HepG2 (cell line): ENCODE data around the gene RTP2. TPM values are rescaled to one million over a fixed set of nuclear protein-coding genes. Genes with fewer than 3 reads are reported as not detected.

Source experiments
- ATAC-seq: fragments of 200-7000 bp; cut with Tn5 transposase; 3 replicates; pipeline ENCODE4 v1.9.1; 2020; ENCODE audit warnings: mild to moderate bottlenecking, moderate library complexity
- BruUV-seq: library from RNA; stranded (reverse); fragments of 400-500 nt; replicated peaks from 2 replicates; lab custom pipeline; 2021; lab: Mats Ljungman, UMichigan
- CTCF ChIA-PET: fragments of 300-600 bp; formaldehyde crosslinking; extraction: SDS; loops from one replicate; lab custom pipeline; 2021; ENCODE audit warnings: low total read pairs, inconsistent platforms, low intra/inter-chr PET ratio; lab: Yijun Ruan, JAX
- POLR2A ChIA-PET: fragments of 350-600 bp; sonication (Branson Sonifier 250); formaldehyde crosslinking; loops from one replicate; lab custom pipeline; 2020; ENCODE audit warnings: antibody characterized with exemption, inconsistent platforms; lab: Yijun Ruan, JAX
- DNase-seq: peaks from one replicate; pipeline ENCODE4 v3.0.0-alpha.2; 2015; ENCODE audit warnings: low spot score
- FAIRE-seq: peaks from 3 replicates; lab custom pipeline; 2011; peaks lifted over from hg19 to GRCh38; lab: Jason Lieb, UNC
- H2AFZ ChIP-seq: one replicate; pipeline ENCODE4 v1.6.1; 2011; ENCODE audit warnings: low read length, inconsistent platforms
- H3K27ac ChIP-seq: fragments of 300-600 bp; 3 replicates; pipeline ENCODE4 v1.8.0; 2011; ENCODE audit warnings: mixed run types, mild to moderate bottlenecking, mixed read lengths, low read length, inconsistent platforms; ENCODE audit not compliant: insufficient read depth; ENCODE audit errors: extremely low read length
- H3K27me3 ChIP-seq, 2 experiments: fragments of 200-600 bp in 1 of 2; 2 replicates in 1 of 2; 3 replicates in 1 of 2; pipeline versions ENCODE4 v1.6.0 to v1.8.0; 2011; ENCODE audit warnings: low read length in 2 of 2, mild to moderate bottlenecking in 2 of 2, moderate library complexity in 2 of 2, inconsistent platforms in 1 of 2; ENCODE audit not compliant: insufficient read depth in 2 of 2, control insufficient read depth in 1 of 2
- H3K36me3 ChIP-seq, 2 experiments: fragments of 200-600 bp in 1 of 2; replicated peaks in 1 of 2; 2 replicates in 1 of 2; 3 replicates in 1 of 2; pipeline versions ENCODE4 v1.5.1 to v1.8.0; 2011; ENCODE audit warnings: low read length in 2 of 2, inconsistent platforms in 1 of 2; ENCODE audit not compliant: insufficient read depth in 2 of 2, control insufficient read depth in 1 of 2
- H3K4me1 ChIP-seq: 2 replicates; pipeline ENCODE4 v1.5.1; 2012; ENCODE audit warnings: low read length, inconsistent platforms; ENCODE audit not compliant: insufficient read depth
- H3K4me2 ChIP-seq: 2 replicates; pipeline ENCODE4 v1.6.0; 2011; ENCODE audit warnings: low read depth, low read length, inconsistent platforms
- H3K4me3 ChIP-seq, 3 experiments: fragments of 200-600 bp in 1 of 3; sonication (generic), shearing (Covaris generic) in 1 of 3; replicated peaks in 1 of 3; 2 replicates each; pipeline ENCODE4 v1.5.1; 2011 to 2016; ENCODE audit warnings: low read length in 3 of 3, inconsistent platforms in 2 of 3, low read depth in 2 of 3, mild to moderate bottlenecking in 2 of 3, control low read depth in 1 of 3, mixed read lengths in 1 of 3; ENCODE audit not compliant: insufficient read depth in 1 of 3
- H3K79me2 ChIP-seq: one replicate; pipeline ENCODE4 v1.6.1; 2011; ENCODE audit warnings: low read length, inconsistent platforms; ENCODE audit not compliant: insufficient read depth
- H3K9ac ChIP-seq: 2 replicates; pipeline ENCODE4 v1.6.0; 2011; ENCODE audit warnings: mild to moderate bottlenecking, low read depth, low read length, inconsistent platforms; ENCODE audit not compliant: insufficient read depth
- H3K9me3 ChIP-seq: 2 replicates; pipeline ENCODE4 v1.5.1; 2012; ENCODE audit warnings: mild to moderate bottlenecking, low read length
- H4K20me1 ChIP-seq: 2 replicates; pipeline ENCODE4 v1.6.0; 2011; ENCODE audit warnings: inconsistent platforms, mild to moderate bottlenecking, low read length, moderate library complexity; ENCODE audit not compliant: insufficient read depth
- AGO2 ChIP-seq: fragments of 200-400 bp; formaldehyde crosslinking; optimal IDR thresholded peaks from 2 replicates; pipeline ENCODE3; 2017; ENCODE audit warnings: mild to moderate bottlenecking, low read depth, low read length, moderate library complexity
- BCL6 ChIP-seq: IDR thresholded peaks from 2 replicates; pipeline ENCODE4 v1.6.1; 2016; ENCODE audit warnings: missing genetic modification reagents, missing compliant biosample characterization
- HDAC1 ChIP-seq: sonication (generic); formaldehyde crosslinking; IDR thresholded peaks from 2 replicates; pipeline ENCODE4 v1.5.1; 2020; ENCODE audit warnings: mild to moderate bottlenecking, missing genetic modification reagents
- HNRNPLL ChIP-seq: fragments of 200-400 bp; formaldehyde crosslinking; IDR thresholded peaks from 2 replicates; pipeline ENCODE4 v1.6.1; 2017; ENCODE audit warnings: mild to moderate bottlenecking, low read depth, low read length; ENCODE audit not compliant: poor library complexity, severe bottlenecking
- IRF2 ChIP-seq: IDR thresholded peaks from 2 replicates; pipeline ENCODE4 v1.6.1; 2018; ENCODE audit warnings: missing genetic modification reagents, missing compliant biosample characterization
- KDM2A ChIP-seq: sonication (generic); formaldehyde crosslinking; IDR thresholded peaks from 2 replicates; pipeline ENCODE4 v1.4.0; 2020; ENCODE audit warnings: low read depth, missing genetic modification reagents, borderline replicate concordance
- RBFOX2 ChIP-seq: fragments of 200-400 bp; formaldehyde crosslinking; IDR thresholded peaks from 2 replicates; pipeline ENCODE4 v1.6.1; 2017; ENCODE audit warnings: low read depth, mild to moderate bottlenecking, low read length
- ZNF282 ChIP-seq: fragments of 450-650 bp; IDR thresholded peaks from 2 replicates; pipeline ENCODE4 v1.6.1; 2018; ENCODE audit not compliant: partially characterized antibody
- ZNF83 ChIP-seq: sonication (generic); formaldehyde crosslinking; IDR thresholded peaks from 2 replicates; pipeline ENCODE4 v1.4.0; 2020; ENCODE audit warnings: missing genetic modification reagents, mild to moderate bottlenecking, borderline replicate concordance
- WGBS: methylation state at CpG from one replicate; pipeline ENCODE4 v1.1.6; 2017; ENCODE audit warnings: low lambda C conversion rate; 5-methylcytosine and 5-hydroxymethylcytosine counted together
- in situ Hi-C: cut with HindIII; loops from 2 replicates; pipeline ENCODE4 v1.10.0; 2017; ENCODE audit warnings: low pct_unique_long_range_greater_than_20kb; ENCODE audit not compliant: extremely low pct_ligation_motif_present
- intact Hi-C: fragments of 100-400 bp; cut with micrococcal nuclease; formaldehyde crosslinking; loops from one replicate; pipeline ENCODE4 v1.10.0; 2022; ENCODE audit not compliant: unreplicated experiment
- polyA plus RNA-seq, 8 experiments: library from polyadenylated mRNA; depleted of rRNA in 3 of 8; stranded (reverse) in 7 of 8; unstranded in 1 of 8; fragments of >200 nt; fragmentation: Illumina TruSeq in 4 of 8; extraction: Trizol in 4 of 8; gene quantifications; 2 replicates each; pipeline versions ENCODE4 v1.2.1 to v1.2.3, GENCODE V29; 2011 to 2016; ENCODE audit warnings: low read depth in 4 of 8, missing spikeins in 1 of 8, mixed read lengths in 1 of 8; ENCODE audit not compliant: insufficient read depth in 1 of 8
- total RNA-seq, 5 experiments: library from RNA; depleted of rRNA; stranded (reverse); fragments of >200 nt; fragmentation: Illumina TruSeq; extraction: Trizol; gene quantifications; 2 replicates each; pipeline ENCODE4 v1.2.3, GENCODE V29; 2016; ENCODE audit warnings: low read depth in 1 of 5
- TF ChIP-seq, protein P1 (sequence below): sonication (generic); formaldehyde crosslinking; IDR thresholded peaks from 2 replicates; pipeline ENCODE4 v1.8.1; 2023; ENCODE audit warnings: mild to moderate bottlenecking, moderate library complexity, missing genetic modification reagents

RTP2 gene
- total and polyA plus RNA-seq, 2 of the 13 experiments (the other 11 are each of a cell fraction or from before 2014, with no cell fraction given) = not detected

- TF ChIP-seq ZNF83 (CRISPR knock-in tag) (no peak), ZNF282 (no peak)
- TF ChIP-seq, all 625 proteins: peak for 4
These were observed 35.6 kb upstream of the RTP2 start (continued) for GRCh38 chr3:187738071-187738330.

DNA sequence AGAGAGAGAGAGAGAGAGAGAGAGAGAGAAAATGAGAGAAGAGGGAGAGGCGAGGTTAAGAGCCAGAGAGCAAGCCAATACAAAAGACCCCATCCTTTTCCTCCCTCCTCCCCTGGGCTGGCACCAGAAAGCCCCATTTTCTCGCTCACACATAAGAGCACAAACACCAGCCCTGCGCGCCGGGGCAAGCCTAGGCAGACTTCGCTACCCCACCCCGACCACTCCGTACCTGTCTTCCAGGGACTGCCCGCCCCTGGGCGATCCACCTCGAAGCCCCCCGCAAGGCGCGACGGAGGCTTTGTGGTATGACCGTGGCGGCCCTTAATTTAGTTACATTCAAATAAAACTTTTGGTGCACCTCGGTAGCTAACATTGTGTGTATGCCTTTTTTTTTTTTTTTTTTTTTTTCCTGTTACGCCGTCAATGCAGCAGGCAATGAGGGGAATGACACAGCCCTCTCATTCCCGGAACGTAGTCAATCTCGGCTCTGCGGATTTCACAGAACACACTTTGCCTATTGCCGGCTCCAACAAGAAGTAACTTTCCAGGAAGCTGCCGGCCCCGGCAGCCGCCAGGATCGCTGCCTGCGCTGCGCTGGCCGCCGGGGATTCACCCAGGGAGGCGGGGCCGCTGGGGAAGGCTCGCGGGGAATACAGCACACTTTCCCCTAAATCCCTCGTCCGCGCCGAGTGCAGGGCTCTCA lies 35.2 kb upstream of the RTP2 start:
- Histone ChIP-seq H2AFZ (no peak overlapping the region), H3K27me3 (no peaks in the 10 kb centered on the region), H3K9ac (peak overlapping the region; percentile 99), H3K27ac (peak overlapping the region; percentile 100), H3K4me2 (peak overlapping the region; percentile 95), H3K36me3 (peaks cover 8 to 27% of the 10 kb centered on the region in 2 experiments), H3K4me3 (peak overlapping the region; percentile 45 to 99 (median 98); a peak in 5 of 6 replicates), H3K9me3 (no peaks in the 10 kb centered on the region), H3K4me1 (peaks cover 57% of the 10 kb centered on the region), H4K20me1 (peaks cover 95% of the 10 kb centered on the region), H3K79me2 (peaks cover 91% of the 10 kb centered on the region)
- CTCF ChIA-PET = interaction anchor here (3.5 kb wide), 1 partner anchor 1219 kb away, joined by 8 read pairs; no protein-coding TSS in a partner anchor
- POLR2A ChIA-PET = interaction anchor here (0.7 to 5.7 kb wide), 4 partner anchors 13 to 1009 kb away, joined by 5 to 31 read pairs (median 6); no protein-coding TSS in a partner anchor
- TF ChIP-seq HNRNPLL (peak; percentile 52), IRF2 (CRISPR knock-in tag) (no peak), HDAC1 (no peak), RBFOX2 (peak; percentile 39; the same call in 1 of the 2 replicates), AGO2 (peak; percentile 79), BCL6 (CRISPR knock-in tag) (peak; percentile 50; the same call in 1 of the 2 replicates), KDM2A (CRISPR knock-in tag) (peak; percentile 6; the same call in 1 of the 2 replicates)
- TF ChIP-seq, protein P1, sequence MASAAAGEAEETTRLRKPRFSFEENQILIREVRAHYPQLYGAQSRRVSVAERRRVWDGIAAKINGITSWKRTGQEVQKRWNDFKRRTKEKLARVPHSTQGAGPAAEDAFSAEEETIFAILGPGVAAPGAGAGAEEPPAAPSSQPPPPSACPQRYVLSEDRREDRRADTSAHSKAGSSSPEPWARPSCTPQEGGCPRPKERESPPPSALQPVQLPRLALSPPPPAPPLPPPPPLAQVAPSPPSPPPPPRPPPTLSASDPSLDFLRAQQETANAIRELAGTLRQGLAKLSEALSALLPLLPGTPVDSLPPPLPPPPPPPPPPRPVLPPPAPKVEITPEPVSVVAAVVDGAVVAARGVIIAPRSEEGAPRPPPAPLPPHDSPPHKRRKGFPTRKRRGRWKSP = 0 out of 2 replicates have a peak, but pooled peaks have one; percentile 32
- ATAC-seq (0 out of 3 replicates have a peak, but pooled peaks have one; percentile 2), FAIRE-seq (no peak), DNase-seq (no peak)
- 66% methylated on average over 41 of the region's 41 CpGs for WGBS
- no TSS peak for BruUV-seq
- in situ Hi-C loops = loop anchor here (25.0 kb wide), 3 partner anchors 675 to 1000 kb away; no protein-coding TSS in a partner anchor
- intact Hi-C loops = loop anchor here (2.0 to 5.0 kb wide), 2 partner anchors 1100 to 1411 kb away; no protein-coding TSS in a partner anchor
